Articular chondrocyte of knee joint (primary cell): Measurements from ENCODE around the gene CCNG1. TPM values are rescaled to one million over a fixed set of nuclear protein-coding genes. Genes with fewer than 3 reads are reported as not detected.

Source experiments
- small RNA-seq: library from RNA; depleted of rRNA; stranded (forward); fragments of <200 nt; gene quantifications from one replicate; pipeline ENCODE3, GENCODE V24; 2012
- total RNA-seq: library from RNA; depleted of rRNA; stranded (reverse); fragments of >200 nt; gene quantifications from 2 replicates; pipeline ENCODE4 v1.2.3, GENCODE V29; 2012

Gene CCNG1
- 270 and 285 TPM in 2 replicates for total RNA-seq

DNA sequence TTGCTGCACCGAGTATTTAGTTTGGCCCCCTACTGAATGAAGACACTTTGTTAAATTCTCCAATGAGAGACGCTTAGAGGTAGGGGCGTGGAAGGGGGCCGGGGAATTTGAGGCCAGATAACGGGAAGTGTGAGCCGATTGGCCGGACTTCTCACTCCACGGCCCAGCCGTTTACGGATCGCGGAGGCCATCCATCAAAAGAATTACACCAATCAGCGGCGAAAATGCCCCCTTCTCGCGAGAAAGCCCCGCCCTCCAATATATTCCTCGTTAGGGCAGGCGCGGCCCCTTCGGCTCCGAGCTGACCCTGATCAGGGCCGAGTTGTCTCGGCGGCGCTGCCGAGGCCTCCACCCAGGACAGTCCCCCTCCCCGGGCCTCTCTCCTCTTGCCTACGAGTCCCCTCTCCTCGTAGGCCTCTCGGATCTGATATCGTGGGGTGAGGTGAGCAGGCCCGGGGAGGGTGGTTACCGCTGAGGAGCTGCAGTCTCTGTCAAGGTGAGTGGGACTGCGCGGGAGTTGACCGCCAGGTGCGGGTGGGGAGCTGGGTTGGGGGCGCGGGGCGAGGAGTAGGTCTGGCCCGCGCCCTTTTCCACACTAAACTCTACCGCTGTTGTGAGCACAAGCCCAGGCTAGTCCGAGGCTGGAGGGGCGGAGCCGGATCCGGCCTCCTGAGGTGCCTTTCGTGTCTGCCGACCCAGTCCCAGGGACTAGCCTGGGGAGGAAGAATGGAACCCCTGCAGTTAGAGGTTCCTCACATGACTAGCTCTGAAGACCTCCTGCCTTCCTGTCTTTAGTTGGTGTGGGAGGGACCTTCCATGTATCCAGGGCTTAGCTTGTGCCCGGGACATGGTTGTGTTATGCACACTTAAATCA is at the start of gene CCNG1:
Gene CCNG1, plus strand, starts transcription at position 287 of the 874 bp plus-strand sequence. CDS start 1,662 bp downstream, outside the sequence.

DNA sequence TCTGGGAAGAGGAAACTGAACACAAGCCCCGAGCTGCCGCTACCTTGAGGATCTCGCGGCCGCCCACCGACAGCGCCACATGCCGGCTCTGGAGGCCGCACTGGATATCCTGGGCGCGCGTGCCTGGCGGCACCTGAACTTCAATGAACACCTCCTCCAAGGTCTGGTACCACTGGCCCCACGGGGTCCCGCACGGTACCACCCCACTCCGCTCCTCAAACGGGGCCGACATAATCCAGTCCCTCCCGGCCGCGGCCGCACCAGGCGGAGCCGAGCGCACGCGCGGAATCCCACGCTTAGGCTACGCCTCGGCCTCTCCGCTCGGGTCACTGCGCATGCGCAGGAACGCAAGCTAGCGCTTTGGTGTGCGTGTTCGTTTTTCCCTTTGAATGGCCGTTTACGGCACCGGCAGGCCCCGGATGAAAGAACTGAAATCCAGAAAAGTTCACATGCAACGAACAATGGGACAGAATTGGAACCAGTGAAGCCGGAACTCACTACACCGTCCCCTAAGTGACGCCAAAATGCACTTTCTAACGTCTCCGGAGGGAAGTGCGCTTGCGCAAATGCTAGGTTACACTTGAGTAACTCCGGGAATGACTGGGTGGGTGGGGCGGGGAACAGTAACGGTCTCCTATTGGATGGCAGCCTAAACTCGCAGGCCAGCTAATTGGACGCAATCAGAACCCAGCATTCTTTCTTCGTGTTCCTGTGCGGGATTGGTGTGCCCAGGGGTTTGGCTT is 22.6 kb downstream of the CCNG1 start, which contains the start of gene NUDCD2:
Gene NUDCD2, minus strand, starts transcription at position 284 of the 743 bp plus-strand sequence. Its CDS starts 52 bp downstream, at position 232.

GRCh38 chr5:163460562-163461171 is 23.3 kb downstream of the CCNG1 start, which contains the start of gene HMMR:
Gene HMMR, plus strand, starts transcription at chr5:163460632. Its CDS starts 61 bp downstream, at chr5:163460693.

Small RNA genes within 50 kb of the gene (small RNA-seq; reads per million reads assigned to genes)
- gene AC008723.1, result not detected

Other genes starting within 250 kb of the CCNG1 start
- 5.6 and 7.6 TPM in 2 replicates for gene NUDCD2, start 22.5 kb downstream of the CCNG1 start, total RNA-seq
- gene HMMR, start 23.0 kb downstream of the CCNG1 start, total RNA-seq, result 13.2 and 20.3 TPM in 2 replicates
- 69.4 and 76.5 TPM in 2 replicates for gene MAT2B, start 68.0 kb downstream of the CCNG1 start, total RNA-seq